WTC11 (cell line): ENCODE results near the gene UFC1. TPM values are rescaled to one million over a fixed set of nuclear protein-coding genes. Genes with fewer than 3 reads are reported as not detected.
A peak's percentile ranks its signal among the peaks of the same experiment; 100 is the strongest.

ENCODE experiments used
- ATAC-seq: fragments of 200-7000 bp; cut with Tn5 transposase; 2 replicates; pipeline ENCODE4 v1.10.0; 2021; ENCODE audit warnings: mild to moderate bottlenecking, moderate library complexity
- CTCF ChIA-PET: fragments of 300-600 bp; sonication (Branson Sonifier 250); formaldehyde crosslinking; loops from one replicate; lab custom pipeline; 2021; ENCODE audit warnings: antibody characterized with exemption; lab: Charles Lee
- POLR2A ChIA-PET: fragments of 350-600 bp; sonication (Branson Sonifier 250); formaldehyde crosslinking; loops from one replicate; lab custom pipeline; 2021; ENCODE audit warnings: antibody characterized with exemption; lab: Charles Lee
- DNase-seq: peaks from one replicate; pipeline ENCODE4 v3.0.0; 2021; ENCODE audit warnings: low spot score
- H3K27ac Mint-ChIP-seq: 2 replicates; pipeline ENCODE4 v1.8.0; 2021; ENCODE audit warnings: mixed read lengths
- H3K27me3 Mint-ChIP-seq: 2 replicates; pipeline ENCODE4 v1.8.0; 2021; ENCODE audit warnings: low read depth, mild to moderate bottlenecking, moderate library complexity, mixed read lengths
- H3K36me3 Mint-ChIP-seq: 2 replicates; pipeline ENCODE4 v1.8.0; 2021; ENCODE audit warnings: mixed read lengths
- H3K4me1 Mint-ChIP-seq: 2 replicates; pipeline ENCODE4 v1.8.0; 2022; ENCODE audit warnings: mixed read lengths
- H3K4me3 Mint-ChIP-seq: 2 replicates; pipeline ENCODE4 v1.8.0; 2021; ENCODE audit warnings: mild to moderate bottlenecking, moderate library complexity, mixed read lengths
- H3K9me3 Mint-ChIP-seq: 2 replicates; pipeline ENCODE4 v1.8.0; 2021; ENCODE audit warnings: mixed read lengths
- ATF1 ChIP-seq: sonication (generic); formaldehyde crosslinking; IDR thresholded peaks from 2 replicates; pipeline ENCODE4 v1.8.1; 2023; ENCODE audit warnings: mild to moderate bottlenecking, moderate library complexity, missing genetic modification reagents
- CDX4 ChIP-seq: fragments of 250-450 bp; sonication (Bioruptor Pico); IDR thresholded peaks from 2 replicates; pipeline ENCODE4 v1.9.0; 2021; ENCODE audit warnings: moderate library complexity, mild to moderate bottlenecking, inconsistent platforms, borderline replicate concordance
- CREM ChIP-seq: sonication (generic); formaldehyde crosslinking; IDR thresholded peaks from 2 replicates; pipeline ENCODE4 v1.8.1; 2022; ENCODE audit warnings: mild to moderate bottlenecking, missing genetic modification reagents, moderate library complexity
- ERG ChIP-seq: fragments of 250-450 bp; sonication (Bioruptor Pico); IDR thresholded peaks from 2 replicates; pipeline ENCODE4 v1.8.0; 2021; ENCODE audit warnings: mild to moderate bottlenecking
- ETV6 ChIP-seq: sonication (generic); formaldehyde crosslinking; IDR thresholded peaks from 2 replicates; pipeline ENCODE4 v1.8.1; 2022; ENCODE audit warnings: mild to moderate bottlenecking, missing genetic modification reagents
- FOXJ3 ChIP-seq: sonication (generic); formaldehyde crosslinking; IDR thresholded peaks from 2 replicates; pipeline ENCODE4 v1.9.0; 2021; ENCODE audit warnings: missing genetic modification reagents, mild to moderate bottlenecking, borderline replicate concordance
- FOXP4 ChIP-seq: sonication (generic); formaldehyde crosslinking; IDR thresholded peaks from 2 replicates; pipeline ENCODE4 v1.8.0; 2022; ENCODE audit warnings: mild to moderate bottlenecking, missing genetic modification reagents
- GTF2I ChIP-seq: fragments of 250-450 bp; sonication (Bioruptor Pico); conservative IDR thresholded peaks from 2 replicates; pipeline ENCODE4 v1.4.0; 2021; ENCODE audit warnings: mild to moderate bottlenecking
- HMGXB4 ChIP-seq: sonication (generic); formaldehyde crosslinking; IDR thresholded peaks from 2 replicates; pipeline ENCODE4 v1.8.1; 2023; ENCODE audit warnings: mild to moderate bottlenecking, moderate library complexity, missing genetic modification reagents
- MXD4 ChIP-seq: fragments of 250-450 bp; sonication (Bioruptor Pico); IDR thresholded peaks from 2 replicates; pipeline ENCODE4 v1.8.0; 2021; ENCODE audit warnings: mild to moderate bottlenecking, moderate library complexity, borderline replicate concordance
- MYBL2 ChIP-seq: sonication (generic); formaldehyde crosslinking; IDR thresholded peaks from 2 replicates; pipeline ENCODE4 v1.8.1; 2023; ENCODE audit warnings: mild to moderate bottlenecking, moderate library complexity, missing genetic modification reagents
- NR2C2 ChIP-seq: sonication (generic); formaldehyde crosslinking; IDR thresholded peaks from 2 replicates; pipeline ENCODE4 v1.8.0; 2022; ENCODE audit warnings: mild to moderate bottlenecking, missing genetic modification reagents
- PRDM15 ChIP-seq: sonication (generic); formaldehyde crosslinking; IDR thresholded peaks from 2 replicates; pipeline ENCODE4 v1.8.0; 2022; ENCODE audit warnings: missing genetic modification reagents
- RELA ChIP-seq: sonication (generic); formaldehyde crosslinking; IDR thresholded peaks from 2 replicates; pipeline ENCODE4 v1.8.1; 2022; ENCODE audit warnings: missing genetic modification reagents, mild to moderate bottlenecking, borderline replicate concordance
- TEAD4 ChIP-seq: sonication (generic); formaldehyde crosslinking; IDR thresholded peaks from 2 replicates; pipeline ENCODE4 v1.8.0; 2022; ENCODE audit warnings: mild to moderate bottlenecking, missing genetic modification reagents
- ZNF317 ChIP-seq: sonication (generic); formaldehyde crosslinking; IDR thresholded peaks from 2 replicates; pipeline ENCODE4 v1.8.1; 2023; ENCODE audit warnings: low read depth, mild to moderate bottlenecking, moderate library complexity, missing genetic modification reagents, borderline replicate concordance
- ZNF512 ChIP-seq: sonication (generic); formaldehyde crosslinking; IDR thresholded peaks from 2 replicates; pipeline ENCODE4 v1.8.1; 2022; ENCODE audit warnings: missing genetic modification reagents, borderline replicate concordance
- ZNF671 ChIP-seq: fragments of 250-450 bp; sonication (Bioruptor Pico); IDR thresholded peaks from 2 replicates; pipeline ENCODE4 v1.8.0; 2021; ENCODE audit warnings: mild to moderate bottlenecking
- total RNA-seq: library from RNA; stranded (reverse); gene quantifications from 3 replicates; pipeline ENCODE4 v1.2.3, GENCODE V29; 2021

The UFC1 gene
- total RNA-seq, 1 experiment from 2014 or later = 56.2 TPM

- TF ChIP-seq PRDM15 (CRISPR knock-in tag) = no peak
- no peak for TF ChIP-seq TEAD4 (CRISPR knock-in tag)
- TF ChIP-seq ERG (CRISPR knock-in tag) = no peak
- TF ChIP-seq ZNF317 = no peak
- no peak for TF ChIP-seq FOXP4
- TF ChIP-seq, all 79 proteins: peak for 0
These were observed 25.0 kb upstream of the UFC1 start (continued) for GRCh38 chr1:161128591-161129420.

GRCh38 chr1:161130266-161130665 is 23.5 kb upstream of the UFC1 start:
- CTCF ChIA-PET = interaction anchor here (1.7 to 4.8 kb wide), 2 partner anchors 9 to 12 kb away, joined by 4 to 18 read pairs; partner anchors contain the start of genes NIT1 and PFDN2
- peaks cover 39% of the 10 kb centered on the region for H3K36me3 Mint-ChIP-seq
- no peak overlapping the region for H3K4me3 Mint-ChIP-seq
- ATAC-seq = no peak
- TF ChIP-seq NR2C2 (CRISPR knock-in tag) (no peak), HMGXB4 (no peak), FOXJ3 (CRISPR knock-in tag) (no peak), ATF1 (no peak), RELA (no peak)
- H3K27me3 Mint-ChIP-seq = no peaks in the 10 kb centered on the region
- H3K4me1 Mint-ChIP-seq = peaks cover 20% of the 10 kb centered on the region
- H3K9me3 Mint-ChIP-seq = no peaks in the 10 kb centered on the region
- POLR2A ChIA-PET = no interaction called here
- DNase-seq = no peak
- peak overlapping the region; percentile 5; the same call in 1 of the 2 replicates for H3K27ac Mint-ChIP-seq

GRCh38 chr1:161131523-161132409 is 22.0 kb upstream of the UFC1 start:
- Mint-ChIP-seq H3K27ac (peak overlapping the region; percentile 88), H3K4me1 (peaks cover 23% of the 10 kb centered on the region), H3K36me3 (peaks cover 30% of the 10 kb centered on the region), H3K27me3 (no peaks in the 10 kb centered on the region), H3K9me3 (no peaks in the 10 kb centered on the region), H3K4me3 (no peak overlapping the region)
- CTCF ChIA-PET = interaction anchor here (1.1 to 4.8 kb wide), 7 partner anchors 10 to 177 kb away, joined by 4 to 18 read pairs (median 4); partner anchors contain the start of genes ITLN2, NIT1, PFDN2 and PPOX
- no peak for DNase-seq
- no peak for ATAC-seq
- POLR2A ChIA-PET = interaction anchor here (0.6 to 2.4 kb wide), 14 partner anchors 10 to 1120 kb away, joined by 3 to 12 read pairs (median 5); partner anchors contain the start of genes F11R, KLHDC9, NDUFS2 and NIT1
- TF ChIP-seq MXD4 (CRISPR knock-in tag) = no peak
- no peak for TF ChIP-seq ETV6 (CRISPR knock-in tag)
- no peak for TF ChIP-seq ZNF512 (CRISPR knock-in tag)
- TF ChIP-seq MYBL2 = peak; percentile 77; the same call in 1 of the 2 replicates
- TF ChIP-seq ATF1 = no peak
- TF ChIP-seq CDX4 (CRISPR knock-in tag) = no peak
- no peak for TF ChIP-seq ZNF671
- no peak for TF ChIP-seq RELA
- TF ChIP-seq GTF2I = no peak
- no peak for TF ChIP-seq CREM (CRISPR knock-in tag)
